Fibroblast of lung (primary cell): ENCODE measurements around the gene IFT122.

Experiments used
- CTCF ChIP-seq, 2 donors: IDR thresholded peaks in 1 of 2; conservative IDR thresholded peaks in 1 of 2; 1 replicate in 1 of 2; 2 replicates in 1 of 2; pipeline ENCODE4 v1.5.1; 2011 to 2012; ENCODE audit warnings: low read length in 2 of 2, control low read depth in 1 of 2, inconsistent platforms in 1 of 2, low read depth in 1 of 2, mild to moderate bottlenecking in 1 of 2
- EZH2 ChIP-seq: IDR thresholded peaks from 2 replicates; pipeline ENCODE4 v1.5.1; 2012; ENCODE audit warnings: low read length, control low read depth, mild to moderate bottlenecking; ENCODE audit errors: missing control alignments

GRCh38 chr3:129461461-129462146, 21.6 kb downstream of the IFT122 start:
- no peak for TF ChIP-seq CTCF (conservative IDR thresholded peaks at IDR 0.05 in 1 of 2, IDR thresholded peaks at IDR 0.05 in 1 of 2; ENCODE audit: low read depth in 1 of 2, low read length in 2 of 2)
- no peak for TF ChIP-seq EZH2
